WTC11 (cell line): ENCODE results near the gene FHAD1.

Experiments used
- CREB1 ChIP-seq: sonication (generic); formaldehyde crosslinking; IDR thresholded peaks from 2 replicates; pipeline ENCODE4 v1.8.0; 2023; ENCODE audit warnings: mild to moderate bottlenecking, missing genetic modification reagents
- FOXJ3 ChIP-seq: sonication (generic); formaldehyde crosslinking; IDR thresholded peaks from 2 replicates; pipeline ENCODE4 v1.9.0; 2021; ENCODE audit warnings: missing genetic modification reagents, mild to moderate bottlenecking, borderline replicate concordance
- NFYB ChIP-seq: sonication (generic); formaldehyde crosslinking; conservative IDR thresholded peaks from 2 replicates; pipeline ENCODE4 v1.8.0; 2022; ENCODE audit warnings: low read depth, missing genetic modification reagents
- SMAD4 ChIP-seq: sonication (generic); formaldehyde crosslinking; IDR thresholded peaks from 2 replicates; pipeline ENCODE4 v1.8.0; 2022; ENCODE audit warnings: mild to moderate bottlenecking, missing genetic modification reagents
- SP1 ChIP-seq: sonication (generic); formaldehyde crosslinking; conservative IDR thresholded peaks from 2 replicates; pipeline ENCODE4 v1.8.1; 2022; ENCODE audit warnings: missing genetic modification reagents
- ZNF416 ChIP-seq: fragments of 250-450 bp; sonication (Bioruptor Pico); IDR thresholded peaks from 2 replicates; pipeline ENCODE4 v1.9.0; 2021; ENCODE audit warnings: mild to moderate bottlenecking, inconsistent platforms
- TF ChIP-seq, protein P1 (sequence below): fragments of 200-600 bp; IDR thresholded peaks from 2 replicates; pipeline ENCODE4 v1.8.0; 2022; ENCODE audit warnings: antibody characterized with exemption
- TF ChIP-seq, protein P2 (sequence below): sonication (generic); formaldehyde crosslinking; IDR thresholded peaks from 2 replicates; pipeline ENCODE4 v1.8.0; 2022; ENCODE audit warnings: mild to moderate bottlenecking, missing genetic modification reagents
- TF ChIP-seq, protein P3 (sequence below): sonication (generic); formaldehyde crosslinking; IDR thresholded peaks from 2 replicates; pipeline ENCODE4 v1.8.1; 2022; ENCODE audit warnings: low read depth, missing genetic modification reagents, borderline replicate concordance
- TF ChIP-seq, protein P4 (sequence below): sonication (generic); formaldehyde crosslinking; IDR thresholded peaks from 2 replicates; pipeline ENCODE4 v1.8.1; 2023; ENCODE audit warnings: mild to moderate bottlenecking, moderate library complexity, missing genetic modification reagents
- TF ChIP-seq, protein P5 (sequence below): sonication (generic); formaldehyde crosslinking; IDR thresholded peaks from 2 replicates; pipeline ENCODE4 v1.8.0; 2023; ENCODE audit warnings: missing genetic modification reagents

DNA sequence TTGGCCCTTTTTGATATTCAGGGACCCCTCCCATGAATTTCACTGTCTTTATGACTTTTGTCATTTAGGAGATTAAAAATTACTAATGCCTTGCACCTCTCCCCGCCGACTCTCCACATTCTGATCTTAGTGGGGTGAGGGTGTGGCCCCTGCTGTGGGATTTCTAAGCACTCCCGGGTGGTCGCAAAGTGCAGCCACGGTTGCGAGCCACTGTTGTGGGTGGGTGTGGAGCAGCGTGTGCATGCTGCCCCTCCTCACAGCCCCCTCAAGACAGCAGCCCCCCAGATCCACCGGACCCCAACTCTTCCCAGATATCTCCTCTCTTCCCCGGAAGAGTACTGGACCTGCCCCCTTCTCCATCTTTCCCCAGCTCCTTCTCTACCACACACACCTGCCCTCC, 96.1 kb downstream of the FHAD1 start:
- TF ChIP-seq, protein P1, sequence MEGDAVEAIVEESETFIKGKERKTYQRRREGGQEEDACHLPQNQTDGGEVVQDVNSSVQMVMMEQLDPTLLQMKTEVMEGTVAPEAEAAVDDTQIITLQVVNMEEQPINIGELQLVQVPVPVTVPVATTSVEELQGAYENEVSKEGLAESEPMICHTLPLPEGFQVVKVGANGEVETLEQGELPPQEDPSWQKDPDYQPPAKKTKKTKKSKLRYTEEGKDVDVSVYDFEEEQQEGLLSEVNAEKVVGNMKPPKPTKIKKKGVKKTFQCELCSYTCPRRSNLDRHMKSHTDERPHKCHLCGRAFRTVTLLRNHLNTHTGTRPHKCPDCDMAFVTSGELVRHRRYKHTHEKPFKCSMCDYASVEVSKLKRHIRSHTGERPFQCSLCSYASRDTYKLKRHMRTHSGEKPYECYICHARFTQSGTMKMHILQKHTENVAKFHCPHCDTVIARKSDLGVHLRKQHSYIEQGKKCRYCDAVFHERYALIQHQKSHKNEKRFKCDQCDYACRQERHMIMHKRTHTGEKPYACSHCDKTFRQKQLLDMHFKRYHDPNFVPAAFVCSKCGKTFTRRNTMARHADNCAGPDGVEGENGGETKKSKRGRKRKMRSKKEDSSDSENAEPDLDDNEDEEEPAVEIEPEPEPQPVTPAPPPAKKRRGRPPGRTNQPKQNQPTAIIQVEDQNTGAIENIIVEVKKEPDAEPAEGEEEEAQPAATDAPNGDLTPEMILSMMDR = no peak
- TF ChIP-seq, protein P2, sequence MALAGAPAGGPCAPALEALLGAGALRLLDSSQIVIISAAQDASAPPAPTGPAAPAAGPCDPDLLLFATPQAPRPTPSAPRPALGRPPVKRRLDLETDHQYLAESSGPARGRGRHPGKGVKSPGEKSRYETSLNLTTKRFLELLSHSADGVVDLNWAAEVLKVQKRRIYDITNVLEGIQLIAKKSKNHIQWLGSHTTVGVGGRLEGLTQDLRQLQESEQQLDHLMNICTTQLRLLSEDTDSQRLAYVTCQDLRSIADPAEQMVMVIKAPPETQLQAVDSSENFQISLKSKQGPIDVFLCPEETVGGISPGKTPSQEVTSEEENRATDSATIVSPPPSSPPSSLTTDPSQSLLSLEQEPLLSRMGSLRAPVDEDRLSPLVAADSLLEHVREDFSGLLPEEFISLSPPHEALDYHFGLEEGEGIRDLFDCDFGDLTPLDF (CRISPR knock-in tag) = no peak
- no peak for TF ChIP-seq NFYB (CRISPR knock-in tag)
- TF ChIP-seq, protein P3, sequence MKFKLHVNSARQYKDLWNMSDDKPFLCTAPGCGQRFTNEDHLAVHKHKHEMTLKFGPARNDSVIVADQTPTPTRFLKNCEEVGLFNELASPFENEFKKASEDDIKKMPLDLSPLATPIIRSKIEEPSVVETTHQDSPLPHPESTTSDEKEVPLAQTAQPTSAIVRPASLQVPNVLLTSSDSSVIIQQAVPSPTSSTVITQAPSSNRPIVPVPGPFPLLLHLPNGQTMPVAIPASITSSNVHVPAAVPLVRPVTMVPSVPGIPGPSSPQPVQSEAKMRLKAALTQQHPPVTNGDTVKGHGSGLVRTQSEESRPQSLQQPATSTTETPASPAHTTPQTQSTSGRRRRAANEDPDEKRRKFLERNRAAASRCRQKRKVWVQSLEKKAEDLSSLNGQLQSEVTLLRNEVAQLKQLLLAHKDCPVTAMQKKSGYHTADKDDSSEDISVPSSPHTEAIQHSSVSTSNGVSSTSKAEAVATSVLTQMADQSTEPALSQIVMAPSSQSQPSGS (CRISPR knock-in tag) = no peak
- TF ChIP-seq CREB1 (CRISPR knock-in tag) = no peak
- TF ChIP-seq, protein P4, sequence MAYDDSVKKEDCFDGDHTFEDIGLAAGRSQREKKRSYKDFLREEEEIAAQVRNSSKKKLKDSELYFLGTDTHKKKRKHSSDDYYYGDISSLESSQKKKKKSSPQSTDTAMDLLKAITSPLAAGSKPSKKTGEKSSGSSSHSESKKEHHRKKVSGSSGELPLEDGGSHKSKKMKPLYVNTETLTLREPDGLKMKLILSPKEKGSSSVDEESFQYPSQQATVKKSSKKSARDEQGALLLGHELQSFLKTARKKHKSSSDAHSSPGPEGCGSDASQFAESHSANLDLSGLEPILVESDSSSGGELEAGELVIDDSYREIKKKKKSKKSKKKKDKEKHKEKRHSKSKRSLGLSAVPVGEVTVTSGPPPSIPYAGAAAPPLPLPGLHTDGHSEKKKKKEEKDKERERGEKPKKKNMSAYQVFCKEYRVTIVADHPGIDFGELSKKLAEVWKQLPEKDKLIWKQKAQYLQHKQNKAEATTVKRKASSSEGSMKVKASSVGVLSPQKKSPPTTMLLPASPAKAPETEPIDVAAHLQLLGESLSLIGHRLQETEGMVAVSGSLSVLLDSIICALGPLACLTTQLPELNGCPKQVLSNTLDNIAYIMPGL = no peak
- TF ChIP-seq FOXJ3 = no peak
- no peak for TF ChIP-seq SP1 (CRISPR knock-in tag)
- TF ChIP-seq SMAD4 (CRISPR knock-in tag) = no peak
- TF ChIP-seq, protein P5, sequence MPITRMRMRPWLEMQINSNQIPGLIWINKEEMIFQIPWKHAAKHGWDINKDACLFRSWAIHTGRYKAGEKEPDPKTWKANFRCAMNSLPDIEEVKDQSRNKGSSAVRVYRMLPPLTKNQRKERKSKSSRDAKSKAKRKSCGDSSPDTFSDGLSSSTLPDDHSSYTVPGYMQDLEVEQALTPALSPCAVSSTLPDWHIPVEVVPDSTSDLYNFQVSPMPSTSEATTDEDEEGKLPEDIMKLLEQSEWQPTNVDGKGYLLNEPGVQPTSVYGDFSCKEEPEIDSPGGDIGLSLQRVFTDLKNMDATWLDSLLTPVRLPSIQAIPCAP (CRISPR knock-in tag) = no peak
- TF ChIP-seq ZNF416 (CRISPR knock-in tag) = no peak
